HG02571 (cell line): ENCODE measurements around the gene ADGRG1.

Experiments used
- ATAC-seq: cut with Tn5 transposase; IDR thresholded peaks from one replicate; pipeline ENCODE4 v1.9.1; 2021; ENCODE audit warnings: mild to moderate bottlenecking, moderate library complexity; ENCODE audit not compliant: unreplicated experiment

Gene ADGRG1

GRCh38 chr16:57604177-57604576, 24.3 kb upstream of the ADGRG1 start:
- no peak for ATAC-seq

GRCh38 chr16:57606147-57606846, 22.1 kb upstream of the ADGRG1 start:
- ATAC-seq = no peak

- ATAC-seq = no peak
Observed at GRCh38 chr16:57606847-57607501, 21.5 kb upstream of the ADGRG1 start.

GRCh38 chr16:57607676-57608461, 20.6 kb upstream of the ADGRG1 start:
- ATAC-seq = no peak

GRCh38 chr16:57608462-57609113, 19.8 kb upstream of the ADGRG1 start:
- ATAC-seq = no peak

GRCh38 chr16:57609541-57610401, 18.7 kb upstream of the ADGRG1 start:
- peak; percentile 90 for ATAC-seq

- no peak for ATAC-seq
Observed at GRCh38 chr16:57610611-57611010, 17.8 kb upstream of the ADGRG1 start.

GRCh38 chr16:57611181-57611580, 17.2 kb upstream of the ADGRG1 start:
- no peak for ATAC-seq

- ATAC-seq = no peak
Observed at GRCh38 chr16:57611706-57612105, 16.7 kb upstream of the ADGRG1 start.

- ATAC-seq = no peak
Observed at GRCh38 chr16:57612494-57612893, 15.9 kb upstream of the ADGRG1 start.

- ATAC-seq = no peak
Observed at GRCh38 chr16:57613514-57613913, 14.9 kb upstream of the ADGRG1 start.

- no peak for ATAC-seq
Observed at GRCh38 chr16:57614536-57614935, 13.9 kb upstream of the ADGRG1 start.

GRCh38 chr16:57614944-57615343, 13.5 kb upstream of the ADGRG1 start:
- no peak for ATAC-seq

GRCh38 chr16:57615813-57616212, 12.6 kb upstream of the ADGRG1 start:
- no peak for ATAC-seq

- ATAC-seq = no peak
Observed at GRCh38 chr16:57616241-57616640, 12.2 kb upstream of the ADGRG1 start.

GRCh38 chr16:57616876-57617275, 11.6 kb upstream of the ADGRG1 start:
- no peak for ATAC-seq

- ATAC-seq = no peak
Observed at GRCh38 chr16:57617604-57618111, 10.8 kb upstream of the ADGRG1 start.

- ATAC-seq = no peak
Observed at GRCh38 chr16:57618296-57619132, 9.9 kb upstream of the ADGRG1 start.

GRCh38 chr16:57619133-57619605, 9.3 kb upstream of the ADGRG1 start:
- no peak for ATAC-seq
